PFSK-1 (cell line): ENCODE measurements around the gene JPH2.
A peak's percentile ranks its signal among the peaks of the same experiment; 100 is the strongest.

ENCODE experiments used
- FOXP2 ChIP-seq: optimal IDR thresholded peaks from 2 replicates; pipeline ENCODE3; 2011; ENCODE audit warnings: borderline replicate concordance, control low read depth, inconsistent platforms; ENCODE audit not compliant: insufficient read depth; ENCODE audit errors: extremely low read length, extremely low read depth
- POLR2AphosphoS5 ChIP-seq: IDR thresholded peaks from 2 replicates; pipeline ENCODE4 v1.6.1; 2012; ENCODE audit warnings: low read depth, mild to moderate bottlenecking, control low read depth, low read length, moderate library complexity
- SIN3A ChIP-seq: IDR thresholded peaks from 2 replicates; pipeline ENCODE4 v1.6.1; 2012; ENCODE audit warnings: mild to moderate bottlenecking, low read length, moderate library complexity, borderline replicate concordance; ENCODE audit not compliant: insufficient read depth
- TAF1 ChIP-seq: IDR thresholded peaks from 2 replicates; pipeline ENCODE4 v1.6.1; 2012; ENCODE audit warnings: low read length, control low read depth, borderline replicate concordance; ENCODE audit not compliant: insufficient read depth
- TF ChIP-seq, protein P1 (sequence below), 2 experiments: IDR thresholded peaks; 2 replicates each; pipeline versions ENCODE4 v1.6.1 to v1.8.0; 2011 to 2012; ENCODE audit warnings: low read depth in 2 of 2, low read length in 2 of 2, control low read depth in 1 of 2, inconsistent platforms in 1 of 2, mild to moderate bottlenecking in 1 of 2, moderate library complexity in 1 of 2; ENCODE audit not compliant: insufficient read depth in 1 of 2

JPH2 gene

DNA sequence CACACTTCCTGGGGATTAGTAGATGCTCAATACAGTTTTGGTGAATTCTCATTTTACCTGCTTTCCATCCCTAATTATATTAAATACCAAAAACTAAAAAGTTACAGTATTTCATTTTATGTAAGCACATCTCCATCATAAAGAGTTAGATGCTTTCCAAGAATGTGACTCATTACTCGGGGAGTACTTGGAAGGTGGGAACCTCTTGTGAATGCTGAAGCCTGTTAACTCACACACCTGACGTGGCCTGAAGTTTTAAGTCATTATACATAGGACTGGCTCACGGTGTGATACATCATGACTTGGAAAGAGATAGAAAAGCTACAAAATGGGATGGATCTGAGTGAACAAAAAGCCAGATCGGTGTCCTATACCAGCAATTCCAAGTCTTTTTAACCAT is 25.8 kb upstream of the JPH2 start:
- no peak for TF ChIP-seq SIN3A
- TF ChIP-seq POLR2AphosphoS5, result no peak
- TF ChIP-seq TAF1, result no peak
- TF ChIP-seq, protein P1, sequence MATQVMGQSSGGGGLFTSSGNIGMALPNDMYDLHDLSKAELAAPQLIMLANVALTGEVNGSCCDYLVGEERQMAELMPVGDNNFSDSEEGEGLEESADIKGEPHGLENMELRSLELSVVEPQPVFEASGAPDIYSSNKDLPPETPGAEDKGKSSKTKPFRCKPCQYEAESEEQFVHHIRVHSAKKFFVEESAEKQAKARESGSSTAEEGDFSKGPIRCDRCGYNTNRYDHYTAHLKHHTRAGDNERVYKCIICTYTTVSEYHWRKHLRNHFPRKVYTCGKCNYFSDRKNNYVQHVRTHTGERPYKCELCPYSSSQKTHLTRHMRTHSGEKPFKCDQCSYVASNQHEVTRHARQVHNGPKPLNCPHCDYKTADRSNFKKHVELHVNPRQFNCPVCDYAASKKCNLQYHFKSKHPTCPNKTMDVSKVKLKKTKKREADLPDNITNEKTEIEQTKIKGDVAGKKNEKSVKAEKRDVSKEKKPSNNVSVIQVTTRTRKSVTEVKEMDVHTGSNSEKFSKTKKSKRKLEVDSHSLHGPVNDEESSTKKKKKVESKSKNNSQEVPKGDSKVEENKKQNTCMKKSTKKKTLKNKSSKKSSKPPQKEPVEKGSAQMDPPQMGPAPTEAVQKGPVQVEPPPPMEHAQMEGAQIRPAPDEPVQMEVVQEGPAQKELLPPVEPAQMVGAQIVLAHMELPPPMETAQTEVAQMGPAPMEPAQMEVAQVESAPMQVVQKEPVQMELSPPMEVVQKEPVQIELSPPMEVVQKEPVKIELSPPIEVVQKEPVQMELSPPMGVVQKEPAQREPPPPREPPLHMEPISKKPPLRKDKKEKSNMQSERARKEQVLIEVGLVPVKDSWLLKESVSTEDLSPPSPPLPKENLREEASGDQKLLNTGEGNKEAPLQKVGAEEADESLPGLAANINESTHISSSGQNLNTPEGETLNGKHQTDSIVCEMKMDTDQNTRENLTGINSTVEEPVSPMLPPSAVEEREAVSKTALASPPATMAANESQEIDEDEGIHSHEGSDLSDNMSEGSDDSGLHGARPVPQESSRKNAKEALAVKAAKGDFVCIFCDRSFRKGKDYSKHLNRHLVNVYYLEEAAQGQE (IDR thresholded peaks at IDR 0.05; ENCODE audit: insufficient read depth in 1 of 2, low read depth in 2 of 2, low read length in 2 of 2), result no peak
- no peak for TF ChIP-seq FOXP2

DNA sequence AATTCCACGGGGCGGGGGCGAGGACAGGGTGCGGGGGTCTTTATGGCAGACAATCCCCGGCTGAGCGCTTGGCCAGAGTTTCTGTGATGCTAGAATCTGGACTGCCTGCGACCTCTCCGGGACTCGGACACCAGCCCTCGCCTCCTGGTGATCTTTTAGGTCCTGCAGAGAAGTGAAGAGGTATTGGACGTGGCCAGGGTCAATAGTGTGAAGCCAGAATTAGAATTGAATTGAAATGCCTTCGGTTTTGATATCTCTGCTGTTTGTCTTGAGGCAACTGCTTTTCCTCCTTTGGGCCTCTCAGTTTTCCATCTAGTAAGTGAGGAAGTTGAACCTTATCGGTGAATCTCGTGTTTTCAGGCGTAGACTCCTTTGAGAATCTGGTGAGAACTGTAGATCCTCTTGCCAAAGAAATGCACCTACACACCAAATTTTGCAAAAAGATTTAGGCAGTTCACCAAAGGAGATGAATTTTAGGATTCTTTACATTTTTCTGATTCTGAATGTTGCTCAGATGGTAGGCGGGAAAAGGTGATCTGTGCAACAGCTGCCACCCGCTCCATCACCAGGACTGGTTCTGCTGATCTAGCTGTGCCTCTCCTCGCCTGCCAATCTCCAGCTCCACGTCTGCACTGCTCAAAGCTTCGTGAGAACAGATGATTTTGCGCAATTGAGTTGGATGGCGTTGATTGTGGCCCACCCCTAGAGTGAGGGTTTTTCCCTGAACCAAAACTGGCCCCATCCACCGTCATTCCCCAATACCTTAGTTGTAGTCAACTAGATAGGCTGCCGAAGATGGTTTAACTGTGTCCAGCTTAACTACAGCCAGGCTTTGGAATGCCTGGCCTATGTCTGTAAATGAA is 24.4 kb upstream of the JPH2 start:
- TF ChIP-seq, protein P1 (IDR thresholded peaks at IDR 0.05; ENCODE audit: insufficient read depth in 1 of 2, low read depth in 2 of 2, low read length in 2 of 2), result no peak
- TF ChIP-seq POLR2AphosphoS5 (no peak), TAF1 (no peak), SIN3A (no peak), FOXP2 (no peak)

DNA sequence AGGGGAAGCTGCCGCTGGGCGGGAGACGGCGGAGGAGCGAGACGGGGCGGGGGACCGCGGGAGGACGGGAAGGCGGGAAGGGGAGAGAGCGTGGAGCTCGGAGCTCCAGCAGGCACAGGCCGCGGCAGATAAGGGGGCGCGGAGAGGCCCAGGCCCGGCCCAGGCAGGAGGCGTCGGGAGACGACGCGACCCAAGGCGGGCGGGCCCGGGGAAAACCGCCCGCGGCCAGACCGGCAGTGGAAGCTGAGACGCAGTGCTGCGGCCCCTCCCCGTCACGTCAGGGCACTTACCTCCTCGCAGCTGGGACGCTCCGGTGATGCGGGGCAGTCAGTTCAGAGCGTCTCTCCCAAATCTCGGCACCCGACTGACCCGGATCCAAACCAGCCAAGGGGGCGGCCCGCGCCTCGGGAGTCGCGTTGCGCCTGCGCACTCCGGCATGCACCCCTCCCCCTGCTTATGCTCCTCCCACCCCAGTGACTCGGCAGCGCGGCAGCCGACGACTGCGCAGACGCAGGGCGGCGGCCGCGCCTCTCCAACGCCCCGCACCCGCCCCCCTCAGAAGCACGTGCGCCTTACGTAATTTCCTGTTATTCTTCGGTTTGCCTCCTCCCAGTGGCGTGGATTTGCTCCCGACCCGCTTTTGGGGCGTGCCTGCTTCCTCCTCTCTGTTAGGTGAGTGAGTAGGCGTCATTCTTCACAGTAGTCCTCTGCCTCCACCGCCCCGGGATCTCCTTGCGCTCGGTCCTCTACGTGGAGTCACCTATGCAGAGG is 23.6 kb upstream of the JPH2 start, which contains the start of gene OSER1:
TSS of gene OSER1 (minus strand) at position 366 of the 771 bp plus-strand sequence. CDS start 3,814 bp downstream, outside the sequence.
- TF ChIP-seq TAF1 (peak; percentile 54; the same call in 1 of the 2 replicates), POLR2AphosphoS5 (peak; percentile 63), FOXP2 (peak; percentile 3), SIN3A (peak; percentile 98)
- TF ChIP-seq, protein P1 (IDR thresholded peaks at IDR 0.05; ENCODE audit: insufficient read depth in 1 of 2, low read depth in 2 of 2, low read length in 2 of 2), result no peak

DNA sequence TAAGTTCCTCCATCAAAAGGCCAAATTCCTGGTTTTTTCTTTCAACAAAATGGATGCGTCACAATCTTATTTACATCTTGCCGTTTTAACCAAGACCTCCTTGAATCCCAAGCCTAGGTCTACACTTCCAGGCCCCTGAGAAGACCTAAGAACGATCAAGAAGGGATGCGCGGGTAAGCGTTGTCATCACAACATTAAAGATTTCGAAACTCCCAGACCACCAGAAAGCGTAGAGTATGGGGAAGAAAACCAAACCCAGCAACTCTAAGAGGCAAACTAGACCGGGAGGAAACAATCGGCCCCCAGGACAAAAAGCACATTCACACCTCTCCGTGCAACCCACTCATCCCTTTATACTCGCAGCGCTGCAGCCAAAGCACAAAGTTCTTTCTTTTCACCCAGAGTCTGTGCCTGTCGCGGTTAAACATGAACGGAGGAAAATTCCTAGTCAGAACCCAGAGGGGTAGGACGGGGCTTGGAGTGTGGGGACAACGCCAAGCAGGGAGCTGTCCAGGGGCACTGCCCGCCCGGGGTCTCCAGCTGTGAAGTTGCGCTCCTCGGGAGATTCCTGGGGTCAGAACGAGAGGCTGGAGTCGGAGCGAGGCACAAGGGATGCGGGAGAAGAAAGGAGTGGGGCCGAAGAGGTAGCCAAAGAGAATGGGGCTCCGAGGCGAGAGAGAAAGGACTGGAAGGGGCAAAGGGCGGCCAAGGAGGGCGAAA is 22.9 kb upstream of the JPH2 start:
- no peak for TF ChIP-seq TAF1
- TF ChIP-seq, protein P1 (IDR thresholded peaks at IDR 0.05; ENCODE audit: insufficient read depth in 1 of 2, low read depth in 2 of 2, low read length in 2 of 2), result peak; percentile 68 to 85; a peak in 3 of 4 replicates
